ENCODE measurements around the gene EYS. TPM values are rescaled to one million over a fixed set of nuclear protein-coding genes. Genes with fewer than 3 reads are reported as not detected.

Gene EYS
- total RNA-seq, 3 donors from 2014 or later = 0.16 to 0.61 (median 0.60) TPM

- DNase-seq = no peak
- intact Hi-C loops (cut with DNase I, micrococcal nuclease) = no loop called here
- Histone ChIP-seq H3K4me3 (no peak overlapping the region), H3K4me1 (ENCODE audit: low read depth) (no peaks in the 10 kb centered on the region), H3K9me3 (peaks cover 4% of the 10 kb centered on the region), H3K36me3 (ENCODE audit: low read depth) (no peaks in the 10 kb centered on the region)
- TF ChIP-seq CTCF (IDR thresholded peaks at IDR 0.05) = no peak
- no peak for ATAC-seq
Measured at GRCh38 chr6:64113704-64114103, 1593.3 kb downstream of the EYS start.

GRCh38 chr6:64104051-64104450, 1603.0 kb downstream of the EYS start:
- intact Hi-C loops (cut with DNase I, micrococcal nuclease) = no loop called here
- Histone ChIP-seq H3K4me1 (ENCODE audit: low read depth) (no peaks in the 10 kb centered on the region), H3K4me3 (no peak overlapping the region), H3K36me3 (ENCODE audit: low read depth) (no peaks in the 10 kb centered on the region), H3K9me3 (no peaks in the 10 kb centered on the region)
- DNase-seq = no peak
- ATAC-seq = no peak
- TF ChIP-seq CTCF (IDR thresholded peaks at IDR 0.05) = no peak

GRCh38 chr6:64103480-64103879, 1603.5 kb downstream of the EYS start:
- ATAC-seq (no peak), DNase-seq (no peak)
- intact Hi-C loops (cut with DNase I, micrococcal nuclease) = no loop called here
- H3K4me1 ChIP-seq (ENCODE audit: low read depth) = no peaks in the 10 kb centered on the region
- no peaks in the 10 kb centered on the region for H3K9me3 ChIP-seq
- no peaks in the 10 kb centered on the region for H3K36me3 ChIP-seq (ENCODE audit: low read depth)
- H3K4me3 ChIP-seq = no peak overlapping the region
- TF ChIP-seq CTCF (IDR thresholded peaks at IDR 0.05) = no peak

- no peak for ATAC-seq
- Histone ChIP-seq H3K4me3 (no peak overlapping the region), H3K36me3 (ENCODE audit: low read depth) (no peaks in the 10 kb centered on the region), H3K4me1 (ENCODE audit: low read depth) (no peaks in the 10 kb centered on the region), H3K9me3 (peaks cover 2% of the 10 kb centered on the region)
- intact Hi-C loops (cut with DNase I, micrococcal nuclease) = no loop called here
- no peak for DNase-seq
- no peak for TF ChIP-seq CTCF (IDR thresholded peaks at IDR 0.05)
Measured at GRCh38 chr6:64100702-64101303, 1606.2 kb downstream of the EYS start.

GRCh38 chr6:64090352-64090751, 1616.7 kb downstream of the EYS start:
- TF ChIP-seq CTCF (IDR thresholded peaks at IDR 0.05) = no peak
- Histone ChIP-seq H3K9me3 (no peaks in the 10 kb centered on the region), H3K4me1 (ENCODE audit: low read depth) (no peaks in the 10 kb centered on the region), H3K4me3 (no peak overlapping the region), H3K36me3 (ENCODE audit: low read depth) (no peaks in the 10 kb centered on the region)
- DNase-seq (no peak), ATAC-seq (no peak)
- intact Hi-C loops (cut with DNase I, micrococcal nuclease) = no loop called here

- Histone ChIP-seq H3K9me3 (no peaks in the 10 kb centered on the region), H3K4me1 (ENCODE audit: low read depth) (peaks cover 8% of the 10 kb centered on the region), H3K4me3 (no peak overlapping the region), H3K36me3 (ENCODE audit: low read depth) (no peaks in the 10 kb centered on the region)
- TF ChIP-seq CTCF (IDR thresholded peaks at IDR 0.05) = no peak
- peak in 2 of 3 donors; percentile 19 to 36 for DNase-seq
- peak; percentile 20 for ATAC-seq
- intact Hi-C loops (cut with DNase I, micrococcal nuclease) = no loop called here
Measured at GRCh38 chr6:64085126-64085525, 1621.9 kb downstream of the EYS start.

All from mucosa of descending colon (tissue), 3 donors.